ENCODE results near the gene ABCB4.
"Not testable (repeated sequence)": the region's sequence is repeated elsewhere in the genome, so short reads cannot be mapped to it uniquely, and the experiment has no call there.

The ABCB4 gene

GRCh38 chr7:87474533-87475358 lies 734 bp downstream of the ABCB4 start:
- no peak for DNase-seq (ENCODE audit: low read depth)

- DNase-seq (ENCODE audit: low read depth), result no peak
These were observed 1.5 kb downstream of the ABCB4 start for GRCh38 chr7:87473986-87474385.

- DNase-seq (ENCODE audit: low read depth), result no peak
These were observed 2.3 kb downstream of the ABCB4 start for GRCh38 chr7:87473192-87473591.

GRCh38 chr7:87471473-87471872 lies 4.0 kb downstream of the ABCB4 start:
- DNase-seq (ENCODE audit: low read depth), result no peak

- DNase-seq (ENCODE audit: low read depth), result not testable (repeated sequence)
These were observed 6.3 kb downstream of the ABCB4 start for GRCh38 chr7:87469204-87469603.

GRCh38 chr7:87465534-87465880 lies 10.0 kb downstream of the ABCB4 start:
- not testable (repeated sequence) for DNase-seq (ENCODE audit: low read depth)

- DNase-seq (ENCODE audit: low read depth), result not testable (repeated sequence)
These were observed 10.5 kb downstream of the ABCB4 start for GRCh38 chr7:87464830-87465533.

GRCh38 chr7:87463982-87464381 lies 11.5 kb downstream of the ABCB4 start:
- DNase-seq (ENCODE audit: low read depth), result no peak

- DNase-seq (ENCODE audit: low read depth), result not testable (repeated sequence)
These were observed 15.0 kb downstream of the ABCB4 start for GRCh38 chr7:87460444-87460843.

GRCh38 chr7:87459941-87460340 lies 15.5 kb downstream of the ABCB4 start:
- no peak for DNase-seq (ENCODE audit: low read depth)

- no peak for DNase-seq (ENCODE audit: low read depth)
These were observed 17.3 kb downstream of the ABCB4 start for GRCh38 chr7:87458148-87458547.

- DNase-seq (ENCODE audit: low read depth), result no peak
These were observed 19.2 kb downstream of the ABCB4 start for GRCh38 chr7:87456247-87456646.

GRCh38 chr7:87452279-87452678 lies 23.2 kb downstream of the ABCB4 start:
- DNase-seq (ENCODE audit: low read depth), result no peak

GRCh38 chr7:87451187-87451586 lies 24.3 kb downstream of the ABCB4 start:
- no peak for DNase-seq (ENCODE audit: low read depth)

GRCh38 chr7:87450706-87451105 lies 24.8 kb downstream of the ABCB4 start:
- no peak for DNase-seq (ENCODE audit: low read depth)

GRCh38 chr7:87448388-87448787 lies 27.1 kb downstream of the ABCB4 start:
- DNase-seq (ENCODE audit: low read depth), result no peak

- no peak for DNase-seq (ENCODE audit: low read depth)
These were observed 28.3 kb downstream of the ABCB4 start for GRCh38 chr7:87447116-87447635.

GRCh38 chr7:87445897-87446296 lies 29.6 kb downstream of the ABCB4 start:
- no peak for DNase-seq (ENCODE audit: low read depth)

- DNase-seq (ENCODE audit: low read depth), result no peak
These were observed 39.9 kb downstream of the ABCB4 start for GRCh38 chr7:87435546-87435945.

- no peak for DNase-seq (ENCODE audit: low read depth)
These were observed 42.9 kb downstream of the ABCB4 start for GRCh38 chr7:87432536-87432935.

- no peak for DNase-seq (ENCODE audit: low read depth)
These were observed 48.2 kb downstream of the ABCB4 start for GRCh38 chr7:87427288-87427687.

- no peak for DNase-seq (ENCODE audit: low read depth)
These were observed 49.3 kb downstream of the ABCB4 start for GRCh38 chr7:87426160-87426559.

GRCh38 chr7:87424075-87424474 lies 51.4 kb downstream of the ABCB4 start:
- DNase-seq (ENCODE audit: low read depth), result no peak

Measured in CMK (cell line).